ENCODE results near the gene BBX.
"Not testable (repeated sequence)": the region's sequence is repeated elsewhere in the genome, so short reads cannot be mapped to it uniquely, and the experiment has no call there.

The BBX gene

GRCh38 chr3:107687056-107687581, 164.4 kb downstream of the BBX start:
- DNase-seq (ENCODE audit: low read depth), result no peak

GRCh38 chr3:107689355-107689754, 166.6 kb downstream of the BBX start:
- no peak for DNase-seq (ENCODE audit: low read depth)

- peak; percentile 4 for DNase-seq (ENCODE audit: low read depth)
Observed at GRCh38 chr3:107690522-107691138, 167.9 kb downstream of the BBX start.

GRCh38 chr3:107691984-107692383, 169.2 kb downstream of the BBX start:
- not testable (repeated sequence) for DNase-seq (ENCODE audit: low read depth)

- not testable (repeated sequence) for DNase-seq (ENCODE audit: low read depth)
Observed at GRCh38 chr3:107697348-107697747, 174.6 kb downstream of the BBX start.

- not testable (repeated sequence) for DNase-seq (ENCODE audit: low read depth)
Observed at GRCh38 chr3:107697855-107698254, 175.1 kb downstream of the BBX start.

GRCh38 chr3:107699682-107700081, 176.9 kb downstream of the BBX start:
- DNase-seq (ENCODE audit: low read depth), result no peak

GRCh38 chr3:107701299-107701698, 178.5 kb downstream of the BBX start:
- DNase-seq (ENCODE audit: low read depth), result no peak

- DNase-seq (ENCODE audit: low read depth), result no peak
Observed at GRCh38 chr3:107704477-107704876, 181.7 kb downstream of the BBX start.

- DNase-seq (ENCODE audit: low read depth), result no peak
Observed at GRCh38 chr3:107705046-107705445, 182.3 kb downstream of the BBX start.

GRCh38 chr3:107710851-107711250, 188.1 kb downstream of the BBX start:
- DNase-seq (ENCODE audit: low read depth), result no peak

GRCh38 chr3:107716734-107717133, 194.0 kb downstream of the BBX start:
- DNase-seq (ENCODE audit: low read depth), result no peak

- no peak for DNase-seq (ENCODE audit: low read depth)
Observed at GRCh38 chr3:107718547-107718946, 195.8 kb downstream of the BBX start.

GRCh38 chr3:107727102-107727501, 204.3 kb downstream of the BBX start:
- no peak for DNase-seq (ENCODE audit: low read depth)

GRCh38 chr3:107729686-107730085, 206.9 kb downstream of the BBX start:
- no peak for DNase-seq (ENCODE audit: low read depth)

- DNase-seq (ENCODE audit: low read depth), result no peak
Observed at GRCh38 chr3:107734317-107734716, 211.6 kb downstream of the BBX start.

GRCh38 chr3:107737914-107738313, 215.2 kb downstream of the BBX start:
- no peak for DNase-seq (ENCODE audit: low read depth)

- DNase-seq (ENCODE audit: low read depth), result no peak
Observed at GRCh38 chr3:107738486-107739183, 215.9 kb downstream of the BBX start.

- DNase-seq (ENCODE audit: low read depth), result no peak
Observed at GRCh38 chr3:107739227-107739626, 216.5 kb downstream of the BBX start.

GRCh38 chr3:107740992-107741896, 218.5 kb downstream of the BBX start:
- no peak for DNase-seq (ENCODE audit: low read depth)

GRCh38 chr3:107745354-107745753, 222.6 kb downstream of the BBX start:
- no peak for DNase-seq (ENCODE audit: low read depth)

- DNase-seq (ENCODE audit: low read depth), result no peak
Observed at GRCh38 chr3:107752202-107752990, 229.6 kb downstream of the BBX start.
